Transverse colon (tissue), 4 donors: Measurements from ENCODE around the gene TSPAN10.

Experiments used
- EP300 ChIP-seq: sonication (generic); formaldehyde crosslinking; IDR thresholded peaks from one replicate; pipeline ENCODE4 v1.6.1; 2017; ENCODE audit warnings: antibody characterized with exemption, low read depth
- POLR2AphosphoS5 ChIP-seq, 3 donors: sonication (generic); formaldehyde crosslinking; IDR thresholded peaks; one replicate each; pipeline ENCODE4 v1.6.1; 2016; ENCODE audit warnings: antibody characterized with exemption in 3 of 3
- TF ChIP-seq, protein P1 (sequence below), 5 experiments: fragments of 200-600 bp in 3 of 5; fragments of 450-650 bp in 2 of 5; sonication (generic) in 3 of 5; IDR thresholded peaks; 1 replicate in 2 of 5; 2 replicates in 3 of 5; pipeline ENCODE4 v1.5.1; 2016 to 2017; ENCODE audit warnings: antibody characterized with exemption in 5 of 5, inconsistent platforms in 3 of 5, mild to moderate bottlenecking in 2 of 5, moderate library complexity in 1 of 5

DNA sequence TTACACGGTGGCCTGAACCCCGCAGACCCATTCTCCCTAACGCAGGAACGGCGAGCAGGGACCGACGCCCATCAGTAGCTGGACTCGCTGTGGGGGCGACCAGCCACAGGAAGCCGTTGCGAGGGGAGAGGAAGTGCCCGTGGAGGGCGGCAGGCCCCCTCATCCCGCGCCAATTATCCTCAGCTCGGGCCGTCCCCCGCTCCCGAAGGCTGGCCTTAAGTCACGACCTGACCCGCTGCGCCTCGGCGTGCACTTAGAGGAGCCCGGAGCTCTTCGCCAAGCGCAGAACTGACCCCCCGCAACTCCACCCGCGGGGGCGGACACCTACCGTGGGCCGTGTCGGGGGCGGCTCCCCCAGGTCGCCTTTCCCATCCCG lies 46.2 kb downstream of the TSPAN10 start:
- TF ChIP-seq, protein P1, sequence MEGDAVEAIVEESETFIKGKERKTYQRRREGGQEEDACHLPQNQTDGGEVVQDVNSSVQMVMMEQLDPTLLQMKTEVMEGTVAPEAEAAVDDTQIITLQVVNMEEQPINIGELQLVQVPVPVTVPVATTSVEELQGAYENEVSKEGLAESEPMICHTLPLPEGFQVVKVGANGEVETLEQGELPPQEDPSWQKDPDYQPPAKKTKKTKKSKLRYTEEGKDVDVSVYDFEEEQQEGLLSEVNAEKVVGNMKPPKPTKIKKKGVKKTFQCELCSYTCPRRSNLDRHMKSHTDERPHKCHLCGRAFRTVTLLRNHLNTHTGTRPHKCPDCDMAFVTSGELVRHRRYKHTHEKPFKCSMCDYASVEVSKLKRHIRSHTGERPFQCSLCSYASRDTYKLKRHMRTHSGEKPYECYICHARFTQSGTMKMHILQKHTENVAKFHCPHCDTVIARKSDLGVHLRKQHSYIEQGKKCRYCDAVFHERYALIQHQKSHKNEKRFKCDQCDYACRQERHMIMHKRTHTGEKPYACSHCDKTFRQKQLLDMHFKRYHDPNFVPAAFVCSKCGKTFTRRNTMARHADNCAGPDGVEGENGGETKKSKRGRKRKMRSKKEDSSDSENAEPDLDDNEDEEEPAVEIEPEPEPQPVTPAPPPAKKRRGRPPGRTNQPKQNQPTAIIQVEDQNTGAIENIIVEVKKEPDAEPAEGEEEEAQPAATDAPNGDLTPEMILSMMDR (IDR thresholded peaks at IDR 0.05) = no peak
- no peak for TF ChIP-seq POLR2AphosphoS5 (IDR thresholded peaks at IDR 0.05)
- TF ChIP-seq EP300 = no peak
